H1 (cell line): ENCODE results near the gene PRKCI.

Experiments used
- CEBPB ChIP-seq: IDR thresholded peaks from 2 replicates; pipeline ENCODE4 v1.6.1; 2012; ENCODE audit warnings: low read depth, low read length
- EZH2 ChIP-seq: fragments of 200-600 bp; sonication (generic); IDR thresholded peaks from 2 replicates; pipeline ENCODE4 v1.7.1; 2012; ENCODE audit warnings: low read depth, mild to moderate bottlenecking, moderate library complexity, low read length, inconsistent platforms; ENCODE audit not compliant: severe bottlenecking
- JUN ChIP-seq: IDR thresholded peaks from 2 replicates; pipeline ENCODE4 v1.6.1; 2011; ENCODE audit warnings: low read depth, mild to moderate bottlenecking, improper control_type of control experiment, low read length
- JUND ChIP-seq: IDR thresholded peaks from 2 replicates; pipeline ENCODE4 v1.6.1; 2011; ENCODE audit warnings: mild to moderate bottlenecking, improper control_type of control experiment, low read length
- POLR2A ChIP-seq, 2 experiments: IDR thresholded peaks; 1 replicate in 1 of 2; 2 replicates in 1 of 2; pipeline ENCODE4 v1.6.1; 2011; ENCODE audit warnings: low read depth in 2 of 2, low read length in 2 of 2, mild to moderate bottlenecking in 2 of 2; ENCODE audit errors: control extremely low read depth in 1 of 2
- POLR2AphosphoS5 ChIP-seq: IDR thresholded peaks from 2 replicates; pipeline ENCODE4 v1.6.1; 2011; ENCODE audit warnings: low read depth, low read length
- RAD21 ChIP-seq, 2 experiments: IDR thresholded peaks in 1 of 2; conservative IDR thresholded peaks in 1 of 2; 2 replicates each; pipeline ENCODE4 v1.6.1; 2011; ENCODE audit warnings: low read depth in 2 of 2, low read length in 2 of 2, improper control_type of control experiment in 1 of 2, inconsistent platforms in 1 of 2, mild to moderate bottlenecking in 1 of 2, moderate library complexity in 1 of 2
- TBP ChIP-seq: IDR thresholded peaks from 2 replicates; pipeline ENCODE4 v1.6.1; 2011; ENCODE audit warnings: low read depth, low read length, improper control_type of control experiment
- TF ChIP-seq, protein P1 (sequence below), 3 experiments: IDR thresholded peaks; 1 replicate in 2 of 3; 2 replicates in 1 of 3; pipeline versions ENCODE4 v1.5.1 to v1.6.1; 2011; ENCODE audit warnings: low read length in 3 of 3, mild to moderate bottlenecking in 3 of 3, inconsistent platforms in 2 of 3, low read depth in 1 of 3, moderate library complexity in 1 of 3; ENCODE audit not compliant: insufficient read depth in 1 of 3; ENCODE audit errors: control extremely low read depth in 1 of 3

DNA sequence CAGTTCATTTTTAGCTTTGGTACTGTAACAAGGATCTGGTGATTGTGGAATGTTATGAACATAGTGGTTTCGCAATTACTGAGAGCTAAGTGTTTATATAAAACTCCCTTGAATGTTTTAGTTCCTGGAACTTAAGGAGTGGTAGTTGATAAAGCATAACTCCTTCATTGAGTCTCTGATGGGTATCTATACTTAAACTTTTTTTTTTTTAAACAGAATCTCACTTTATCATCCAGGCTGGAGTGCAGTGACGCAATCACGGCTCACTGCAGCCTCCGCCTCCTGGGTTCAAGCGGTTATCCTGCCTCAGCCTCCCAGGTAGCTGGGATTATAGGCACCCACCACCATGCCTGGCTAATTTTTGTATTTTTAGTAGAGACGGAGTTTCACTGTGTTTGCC, 11.3 kb downstream of the PRKCI start:
- TF ChIP-seq POLR2A (IDR thresholded peaks at IDR 0.05; ENCODE audit: control extremely low read depth in 1 of 2, low read depth in 2 of 2, low read length in 2 of 2) (no peak), JUND (no peak), POLR2AphosphoS5 (no peak), TBP (no peak), CEBPB (no peak), RAD21 (IDR thresholded peaks at IDR 0.05 in 1 of 2, conservative IDR thresholded peaks at IDR 0.05 in 1 of 2; ENCODE audit: low read depth in 2 of 2, low read length in 2 of 2) (no peak), EZH2 (no peak), JUN (no peak)
- TF ChIP-seq, protein P1, sequence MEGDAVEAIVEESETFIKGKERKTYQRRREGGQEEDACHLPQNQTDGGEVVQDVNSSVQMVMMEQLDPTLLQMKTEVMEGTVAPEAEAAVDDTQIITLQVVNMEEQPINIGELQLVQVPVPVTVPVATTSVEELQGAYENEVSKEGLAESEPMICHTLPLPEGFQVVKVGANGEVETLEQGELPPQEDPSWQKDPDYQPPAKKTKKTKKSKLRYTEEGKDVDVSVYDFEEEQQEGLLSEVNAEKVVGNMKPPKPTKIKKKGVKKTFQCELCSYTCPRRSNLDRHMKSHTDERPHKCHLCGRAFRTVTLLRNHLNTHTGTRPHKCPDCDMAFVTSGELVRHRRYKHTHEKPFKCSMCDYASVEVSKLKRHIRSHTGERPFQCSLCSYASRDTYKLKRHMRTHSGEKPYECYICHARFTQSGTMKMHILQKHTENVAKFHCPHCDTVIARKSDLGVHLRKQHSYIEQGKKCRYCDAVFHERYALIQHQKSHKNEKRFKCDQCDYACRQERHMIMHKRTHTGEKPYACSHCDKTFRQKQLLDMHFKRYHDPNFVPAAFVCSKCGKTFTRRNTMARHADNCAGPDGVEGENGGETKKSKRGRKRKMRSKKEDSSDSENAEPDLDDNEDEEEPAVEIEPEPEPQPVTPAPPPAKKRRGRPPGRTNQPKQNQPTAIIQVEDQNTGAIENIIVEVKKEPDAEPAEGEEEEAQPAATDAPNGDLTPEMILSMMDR (IDR thresholded peaks at IDR 0.05; ENCODE audit: control extremely low read depth in 1 of 3, insufficient read depth in 1 of 3, low read depth in 1 of 3, low read length in 3 of 3) = no peak
